ENCODE data around the gene RTBDN.

DNA sequence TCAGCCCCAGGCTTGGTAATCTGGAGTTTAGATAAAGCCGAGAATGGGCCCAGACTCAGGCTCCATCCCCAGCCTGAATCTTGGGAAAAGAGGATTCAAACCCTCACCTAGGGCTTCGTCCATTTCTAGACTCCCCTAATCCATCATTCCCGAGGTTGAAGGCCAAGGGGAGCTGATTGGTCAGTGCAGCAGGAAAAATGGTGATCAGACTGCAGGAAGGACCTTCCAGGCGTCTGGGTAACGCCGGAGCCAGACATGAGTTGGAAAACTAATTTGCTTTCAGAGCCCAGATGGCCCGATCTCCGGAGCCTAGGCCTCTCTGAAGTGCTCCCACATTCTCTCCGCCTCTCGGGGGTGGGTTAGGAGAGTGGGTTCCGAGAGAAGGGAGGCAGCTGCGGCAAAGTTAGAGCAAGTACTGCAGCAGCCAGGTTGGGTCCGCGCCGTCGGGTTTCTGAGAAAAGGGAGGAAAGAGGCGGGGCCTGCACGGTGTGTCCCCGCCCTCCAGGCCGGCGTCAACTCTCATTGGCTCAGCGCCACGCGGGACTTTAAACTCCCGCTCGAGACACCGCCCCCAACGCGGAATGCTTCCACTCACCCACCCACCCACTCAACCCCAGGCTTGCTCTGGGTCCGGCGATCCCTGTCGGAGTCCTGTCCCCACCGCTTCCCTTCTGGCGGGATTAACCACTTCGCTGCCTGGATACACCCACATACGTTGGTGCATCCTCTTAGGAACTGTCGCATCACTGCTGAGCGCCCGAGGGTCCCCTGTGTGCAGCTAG is 788 bp upstream of the RTBDN start:
- TF ChIP-seq, protein P1, sequence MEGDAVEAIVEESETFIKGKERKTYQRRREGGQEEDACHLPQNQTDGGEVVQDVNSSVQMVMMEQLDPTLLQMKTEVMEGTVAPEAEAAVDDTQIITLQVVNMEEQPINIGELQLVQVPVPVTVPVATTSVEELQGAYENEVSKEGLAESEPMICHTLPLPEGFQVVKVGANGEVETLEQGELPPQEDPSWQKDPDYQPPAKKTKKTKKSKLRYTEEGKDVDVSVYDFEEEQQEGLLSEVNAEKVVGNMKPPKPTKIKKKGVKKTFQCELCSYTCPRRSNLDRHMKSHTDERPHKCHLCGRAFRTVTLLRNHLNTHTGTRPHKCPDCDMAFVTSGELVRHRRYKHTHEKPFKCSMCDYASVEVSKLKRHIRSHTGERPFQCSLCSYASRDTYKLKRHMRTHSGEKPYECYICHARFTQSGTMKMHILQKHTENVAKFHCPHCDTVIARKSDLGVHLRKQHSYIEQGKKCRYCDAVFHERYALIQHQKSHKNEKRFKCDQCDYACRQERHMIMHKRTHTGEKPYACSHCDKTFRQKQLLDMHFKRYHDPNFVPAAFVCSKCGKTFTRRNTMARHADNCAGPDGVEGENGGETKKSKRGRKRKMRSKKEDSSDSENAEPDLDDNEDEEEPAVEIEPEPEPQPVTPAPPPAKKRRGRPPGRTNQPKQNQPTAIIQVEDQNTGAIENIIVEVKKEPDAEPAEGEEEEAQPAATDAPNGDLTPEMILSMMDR (IDR thresholded peaks at IDR 0.05) = no peak
- no peak for TF ChIP-seq POLR2A (IDR thresholded peaks at IDR 0.05)
